ENCODE measurements around the gene TAOK1. TPM values are rescaled to one million over a fixed set of nuclear protein-coding genes. Genes with fewer than 3 reads are reported as not detected.

The TAOK1 gene
- total and polyA plus RNA-seq, 2 of the 13 experiments (the other 11 are each of a cell fraction or from before 2014, with no cell fraction given): 14.1 to 23.0 TPM

DNA sequence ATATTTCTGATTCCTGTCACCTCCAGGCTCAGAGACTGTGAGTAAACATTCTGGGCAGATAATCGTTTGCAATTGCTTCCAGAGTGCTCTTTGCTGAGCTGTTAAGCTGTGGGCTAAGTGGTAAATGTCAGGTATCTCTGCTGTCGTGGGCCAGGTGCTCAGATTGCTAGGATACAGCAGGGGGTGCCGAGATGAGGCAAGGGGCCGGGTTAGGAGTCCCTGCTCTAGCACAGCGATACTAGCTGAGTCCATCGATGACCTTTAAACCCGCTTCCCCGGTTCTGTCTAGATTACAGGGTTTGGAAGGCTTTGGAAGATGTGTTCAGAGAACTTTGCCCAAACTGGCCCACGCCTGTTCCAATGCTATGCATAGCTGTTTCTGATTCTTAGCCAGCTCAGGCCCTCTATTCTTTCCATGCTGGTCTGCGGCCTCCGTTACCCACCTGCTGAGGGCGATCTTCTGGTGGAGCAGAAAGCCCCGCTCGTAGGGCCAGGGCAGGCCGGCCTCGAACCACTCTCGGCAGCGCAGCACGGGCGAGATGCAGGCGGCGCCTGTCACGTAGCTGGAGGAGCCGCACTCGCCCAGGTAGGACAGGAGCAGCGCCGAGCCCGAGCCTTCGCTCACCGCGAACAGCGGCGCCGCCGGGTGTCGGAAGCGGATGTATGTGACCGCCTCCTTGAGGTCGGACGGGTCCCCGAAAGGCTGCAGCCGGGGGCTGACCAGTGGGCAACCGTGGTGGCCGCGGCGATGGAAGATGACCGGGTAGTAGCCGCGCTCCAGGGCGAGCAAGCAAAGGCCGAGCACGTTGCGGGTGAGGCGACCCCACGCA is 175.7 kb downstream of the TAOK1 start (continued):
- TF ChIP-seq, protein P1, sequence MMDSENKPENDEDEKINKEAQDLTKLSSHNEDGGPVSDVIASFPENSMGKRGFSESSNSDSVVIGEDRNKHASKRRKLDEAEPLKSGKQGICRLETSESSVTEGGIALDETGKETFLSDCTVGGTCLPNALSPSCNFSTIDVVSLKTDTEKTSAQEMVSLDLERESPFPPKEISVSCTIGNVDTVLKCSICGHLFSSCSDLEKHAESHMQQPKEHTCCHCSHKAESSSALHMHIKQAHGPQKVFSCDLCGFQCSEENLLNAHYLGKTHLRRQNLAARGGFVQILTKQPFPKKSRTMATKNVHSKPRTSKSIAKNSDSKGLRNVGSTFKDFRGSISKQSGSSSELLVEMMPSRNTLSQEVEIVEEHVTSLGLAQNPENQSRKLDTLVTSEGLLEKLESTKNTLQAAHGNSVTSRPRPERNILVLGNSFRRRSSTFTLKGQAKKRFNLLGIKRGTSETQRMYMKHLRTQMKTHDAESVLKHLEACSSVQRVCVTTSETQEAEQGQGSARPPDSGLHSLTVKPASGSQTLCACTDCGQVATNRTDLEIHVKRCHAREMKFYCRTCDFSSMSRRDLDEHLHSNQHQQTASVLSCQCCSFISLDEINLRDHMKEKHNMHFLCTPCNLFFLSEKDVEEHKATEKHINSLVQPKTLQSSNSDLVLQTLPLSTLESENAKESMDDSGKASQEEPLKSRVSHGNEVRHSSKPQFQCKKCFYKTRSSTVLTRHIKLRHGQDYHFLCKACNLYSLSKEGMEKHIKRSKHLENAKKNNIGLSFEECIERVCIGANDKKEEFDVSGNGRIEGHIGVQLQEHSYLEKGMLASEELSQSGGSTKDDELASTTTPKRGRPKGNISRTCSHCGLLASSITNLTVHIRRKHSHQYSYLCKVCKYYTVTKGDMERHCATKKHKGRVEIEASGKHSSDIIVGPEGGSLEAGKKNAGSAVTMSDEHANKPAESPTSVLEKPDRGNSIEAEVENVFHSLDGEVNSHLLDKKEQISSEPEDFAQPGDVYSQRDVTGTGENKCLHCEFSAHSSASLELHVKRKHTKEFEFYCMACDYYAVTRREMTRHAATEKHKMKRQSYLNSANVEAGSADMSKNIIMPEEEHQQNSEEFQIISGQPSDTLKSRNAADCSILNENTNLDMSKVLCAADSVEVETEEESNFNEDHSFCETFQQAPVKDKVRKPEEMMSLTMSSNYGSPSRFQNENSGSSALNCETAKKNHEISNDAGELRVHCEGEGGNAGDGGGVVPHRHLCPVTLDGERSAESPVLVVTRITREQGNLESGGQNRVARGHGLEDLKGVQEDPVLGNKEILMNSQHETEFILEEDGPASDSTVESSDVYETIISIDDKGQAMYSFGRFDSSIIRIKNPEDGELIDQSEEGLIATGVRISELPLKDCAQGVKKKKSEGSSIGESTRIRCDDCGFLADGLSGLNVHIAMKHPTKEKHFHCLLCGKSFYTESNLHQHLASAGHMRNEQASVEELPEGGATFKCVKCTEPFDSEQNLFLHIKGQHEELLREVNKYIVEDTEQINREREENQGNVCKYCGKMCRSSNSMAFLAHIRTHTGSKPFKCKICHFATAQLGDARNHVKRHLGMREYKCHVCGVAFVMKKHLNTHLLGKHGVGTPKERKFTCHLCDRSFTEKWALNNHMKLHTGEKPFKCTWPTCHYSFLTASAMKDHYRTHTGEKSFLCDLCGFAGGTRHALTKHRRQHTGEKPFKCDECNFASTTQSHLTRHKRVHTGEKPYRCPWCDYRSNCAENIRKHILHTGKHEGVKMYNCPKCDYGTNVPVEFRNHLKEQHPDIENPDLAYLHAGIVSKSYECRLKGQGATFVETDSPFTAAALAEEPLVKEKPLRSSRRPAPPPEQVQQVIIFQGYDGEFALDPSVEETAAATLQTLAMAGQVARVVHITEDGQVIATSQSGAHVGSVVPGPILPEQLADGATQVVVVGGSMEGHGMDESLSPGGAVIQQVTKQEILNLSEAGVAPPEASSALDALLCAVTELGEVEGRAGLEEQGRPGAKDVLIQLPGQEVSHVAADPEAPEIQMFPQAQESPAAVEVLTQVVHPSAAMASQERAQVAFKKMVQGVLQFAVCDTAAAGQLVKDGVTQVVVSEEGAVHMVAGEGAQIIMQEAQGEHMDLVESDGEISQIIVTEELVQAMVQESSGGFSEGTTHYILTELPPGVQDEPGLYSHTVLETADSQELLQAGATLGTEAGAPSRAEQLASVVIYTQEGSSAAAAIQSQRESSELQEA (CRISPR knock-in tag; IDR thresholded peaks at IDR 0.05; ENCODE audit: not compliant biosample characterization): peak; percentile 10
- no peak for TF ChIP-seq CEBPB (IDR thresholded peaks at IDR 0.05; ENCODE audit: borderline replicate concordance, low read depth, low read length)
- peak; percentile 67 for TF ChIP-seq GABPB1 (CRISPR knock-in tag; IDR thresholded peaks at IDR 0.05)
- peak; percentile 67; the same call in 1 of the 2 replicates for TF ChIP-seq ZBTB7B (CRISPR knock-in tag; IDR thresholded peaks at IDR 0.05)
- TF ChIP-seq, protein P2, sequence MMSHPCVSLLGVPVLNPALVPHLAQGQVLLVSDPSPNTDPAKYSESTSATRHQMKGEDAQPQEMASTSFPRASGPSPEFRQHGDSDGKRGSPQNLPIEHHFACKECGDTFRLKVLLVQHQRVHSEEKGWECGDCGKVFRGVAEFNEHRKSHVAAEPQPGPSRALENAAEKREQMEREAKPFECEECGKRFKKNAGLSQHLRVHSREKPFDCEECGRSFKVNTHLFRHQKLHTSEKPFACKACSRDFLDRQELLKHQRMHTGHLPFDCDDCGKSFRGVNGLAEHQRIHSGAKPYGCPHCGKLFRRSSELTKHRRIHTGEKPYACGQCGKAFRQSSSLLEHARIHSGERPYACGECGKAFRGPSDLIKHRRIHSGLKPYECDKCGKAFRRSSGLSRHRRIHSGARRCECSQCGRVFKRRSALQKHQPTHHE (CRISPR knock-in tag; IDR thresholded peaks at IDR 0.05; ENCODE audit: borderline replicate concordance): 0 out of 2 replicates have a peak, but pooled peaks have one; percentile 26
- peak; percentile 69; the same call in 1 of the 2 replicates for TF ChIP-seq POGZ (CRISPR knock-in tag; IDR thresholded peaks at IDR 0.05)
- TF ChIP-seq TGIF2 (CRISPR knock-in tag; IDR thresholded peaks at IDR 0.05): 0 out of 2 replicates have a peak, but pooled peaks have one; percentile 19
- TF ChIP-seq, protein P3, sequence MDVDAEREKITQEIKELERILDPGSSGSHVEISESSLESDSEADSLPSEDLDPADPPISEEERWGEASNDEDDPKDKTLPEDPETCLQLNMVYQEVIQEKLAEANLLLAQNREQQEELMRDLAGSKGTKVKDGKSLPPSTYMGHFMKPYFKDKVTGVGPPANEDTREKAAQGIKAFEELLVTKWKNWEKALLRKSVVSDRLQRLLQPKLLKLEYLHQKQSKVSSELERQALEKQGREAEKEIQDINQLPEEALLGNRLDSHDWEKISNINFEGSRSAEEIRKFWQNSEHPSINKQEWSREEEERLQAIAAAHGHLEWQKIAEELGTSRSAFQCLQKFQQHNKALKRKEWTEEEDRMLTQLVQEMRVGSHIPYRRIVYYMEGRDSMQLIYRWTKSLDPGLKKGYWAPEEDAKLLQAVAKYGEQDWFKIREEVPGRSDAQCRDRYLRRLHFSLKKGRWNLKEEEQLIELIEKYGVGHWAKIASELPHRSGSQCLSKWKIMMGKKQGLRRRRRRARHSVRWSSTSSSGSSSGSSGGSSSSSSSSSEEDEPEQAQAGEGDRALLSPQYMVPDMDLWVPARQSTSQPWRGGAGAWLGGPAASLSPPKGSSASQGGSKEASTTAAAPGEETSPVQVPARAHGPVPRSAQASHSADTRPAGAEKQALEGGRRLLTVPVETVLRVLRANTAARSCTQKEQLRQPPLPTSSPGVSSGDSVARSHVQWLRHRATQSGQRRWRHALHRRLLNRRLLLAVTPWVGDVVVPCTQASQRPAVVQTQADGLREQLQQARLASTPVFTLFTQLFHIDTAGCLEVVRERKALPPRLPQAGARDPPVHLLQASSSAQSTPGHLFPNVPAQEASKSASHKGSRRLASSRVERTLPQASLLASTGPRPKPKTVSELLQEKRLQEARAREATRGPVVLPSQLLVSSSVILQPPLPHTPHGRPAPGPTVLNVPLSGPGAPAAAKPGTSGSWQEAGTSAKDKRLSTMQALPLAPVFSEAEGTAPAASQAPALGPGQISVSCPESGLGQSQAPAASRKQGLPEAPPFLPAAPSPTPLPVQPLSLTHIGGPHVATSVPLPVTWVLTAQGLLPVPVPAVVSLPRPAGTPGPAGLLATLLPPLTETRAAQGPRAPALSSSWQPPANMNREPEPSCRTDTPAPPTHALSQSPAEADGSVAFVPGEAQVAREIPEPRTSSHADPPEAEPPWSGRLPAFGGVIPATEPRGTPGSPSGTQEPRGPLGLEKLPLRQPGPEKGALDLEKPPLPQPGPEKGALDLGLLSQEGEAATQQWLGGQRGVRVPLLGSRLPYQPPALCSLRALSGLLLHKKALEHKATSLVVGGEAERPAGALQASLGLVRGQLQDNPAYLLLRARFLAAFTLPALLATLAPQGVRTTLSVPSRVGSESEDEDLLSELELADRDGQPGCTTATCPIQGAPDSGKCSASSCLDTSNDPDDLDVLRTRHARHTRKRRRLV (CRISPR knock-in tag; IDR thresholded peaks at IDR 0.05): peak; percentile 58; the same call in 1 of the 2 replicates
- no peak for TF ChIP-seq TCF7 (IDR thresholded peaks at IDR 0.05; ENCODE audit: low read depth)
- TF ChIP-seq ZNF20 (CRISPR knock-in tag; IDR thresholded peaks at IDR 0.05): 0 out of 2 replicates have a peak, but pooled peaks have one; percentile 88
- 0 out of 2 replicates have a peak, but pooled peaks have one; percentile 12 for TF ChIP-seq ZNF768 (CRISPR knock-in tag; IDR thresholded peaks at IDR 0.05)

All from HepG2 (cell line).